GM21723 (cell line): ENCODE data around the gene USP17L19.
"Not testable (repeated sequence)": the region's sequence is repeated elsewhere in the genome, so short reads cannot be mapped to it uniquely, and the experiment has no call there.

Experiments used
- ATAC-seq: cut with Tn5 transposase; IDR thresholded peaks from one replicate; pipeline ENCODE4 v1.9.1; 2021; ENCODE audit warnings: mild to moderate bottlenecking, moderate library complexity; ENCODE audit not compliant: unreplicated experiment

USP17L19 gene, protein sequence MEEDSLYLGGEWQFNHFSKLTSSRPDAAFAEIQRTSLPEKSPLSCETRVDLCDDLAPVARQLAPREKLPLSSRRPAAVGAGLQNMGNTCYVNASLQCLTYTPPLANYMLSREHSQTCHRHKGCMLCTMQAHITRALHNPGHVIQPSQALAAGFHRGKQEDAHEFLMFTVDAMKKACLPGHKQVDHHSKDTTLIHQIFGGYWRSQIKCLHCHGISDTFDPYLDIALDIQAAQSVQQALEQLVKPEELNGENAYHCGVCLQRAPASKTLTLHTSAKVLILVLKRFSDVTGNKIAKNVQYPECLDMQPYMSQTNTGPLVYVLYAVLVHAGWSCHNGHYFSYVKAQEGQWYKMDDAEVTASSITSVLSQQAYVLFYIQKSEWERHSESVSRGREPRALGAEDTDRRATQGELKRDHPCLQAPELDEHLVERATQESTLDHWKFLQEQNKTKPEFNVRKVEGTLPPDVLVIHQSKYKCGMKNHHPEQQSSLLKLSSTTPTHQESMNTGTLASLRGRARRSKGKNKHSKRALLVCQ

GRCh38 chr4:9253078-9253477, at the start of gene USP17L19:
Gene USP17L19, plus strand, starts transcription at chr4:9253378. Its CDS starts 0 bp downstream, at chr4:9253378.
- not testable (repeated sequence) for ATAC-seq

GRCh38 chr4:9210357-9210756, 42.8 kb upstream of the USP17L19 start, which contains the start of gene USP17L10:
Gene USP17L10, plus strand, starts transcription at chr4:9210657. Its CDS starts 0 bp downstream, at chr4:9210657.
- ATAC-seq = not testable (repeated sequence)

GRCh38 chr4:9214701-9215100, 38.5 kb upstream of the USP17L19 start:
- not testable (repeated sequence) for ATAC-seq

GRCh38 chr4:9215105-9215504, 38.1 kb upstream of the USP17L19 start, which contains the start of gene USP17L11:
Gene USP17L11, plus strand, starts transcription at chr4:9215405. Its CDS starts 0 bp downstream, at chr4:9215405.
- not testable (repeated sequence) for ATAC-seq

- not testable (repeated sequence) for ATAC-seq
Observed at GRCh38 chr4:9219852-9220251, 33.3 kb upstream of the USP17L19 start, which contains the start of gene USP17L12. Gene USP17L12, plus strand, starts transcription at chr4:9220152. Its CDS starts 0 bp downstream, at chr4:9220152.

DNA sequence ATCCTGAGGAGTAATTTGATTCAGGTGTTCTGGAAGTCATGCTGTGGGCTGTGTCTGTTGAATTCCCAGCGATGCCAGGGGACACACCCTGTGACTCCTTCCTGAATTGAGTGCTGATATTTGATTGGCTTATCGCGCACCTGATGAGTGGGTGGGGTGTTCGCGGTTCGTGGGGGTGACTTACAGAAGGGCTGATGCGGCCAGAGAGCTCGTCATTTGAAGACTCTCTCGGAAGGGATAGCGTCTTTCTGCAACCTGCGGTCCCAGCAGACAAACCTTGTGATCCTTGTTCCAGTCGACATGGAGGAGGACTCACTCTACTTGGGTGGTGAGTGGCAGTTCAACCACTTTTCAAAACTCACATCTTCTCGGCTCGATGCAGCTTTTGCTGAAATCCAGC, 28.6 kb upstream of the USP17L19 start, which contains the start of gene USP17L13:
Gene USP17L13, plus strand, starts transcription at position 301 of the 400 bp plus-strand sequence. Its CDS starts 0 bp downstream, at position 301.
- not testable (repeated sequence) for ATAC-seq

DNA sequence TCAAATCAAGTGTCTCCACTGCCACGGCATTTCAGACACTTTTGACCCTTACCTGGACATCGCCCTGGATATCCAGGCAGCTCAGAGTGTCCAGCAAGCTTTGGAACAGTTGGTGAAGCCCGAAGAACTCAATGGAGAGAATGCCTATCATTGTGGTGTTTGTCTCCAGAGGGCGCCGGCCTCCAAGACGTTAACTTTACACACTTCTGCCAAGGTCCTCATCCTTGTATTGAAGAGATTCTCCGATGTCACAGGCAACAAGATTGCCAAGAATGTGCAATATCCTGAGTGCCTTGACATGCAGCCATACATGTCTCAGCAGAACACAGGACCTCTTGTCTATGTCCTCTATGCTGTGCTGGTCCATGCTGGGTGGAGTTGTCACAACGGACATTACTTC, 22.9 kb upstream of the USP17L19 start:
- ATAC-seq = not testable (repeated sequence)

- ATAC-seq = not testable (repeated sequence)
Observed at GRCh38 chr4:9234085-9234484, 19.1 kb upstream of the USP17L19 start, which contains the start of gene USP17L15. Gene USP17L15, plus strand, starts transcription at chr4:9234385. Its CDS starts 0 bp downstream, at chr4:9234385.

GRCh38 chr4:9238461-9238860, 14.7 kb upstream of the USP17L19 start:
- not testable (repeated sequence) for ATAC-seq

DNA sequence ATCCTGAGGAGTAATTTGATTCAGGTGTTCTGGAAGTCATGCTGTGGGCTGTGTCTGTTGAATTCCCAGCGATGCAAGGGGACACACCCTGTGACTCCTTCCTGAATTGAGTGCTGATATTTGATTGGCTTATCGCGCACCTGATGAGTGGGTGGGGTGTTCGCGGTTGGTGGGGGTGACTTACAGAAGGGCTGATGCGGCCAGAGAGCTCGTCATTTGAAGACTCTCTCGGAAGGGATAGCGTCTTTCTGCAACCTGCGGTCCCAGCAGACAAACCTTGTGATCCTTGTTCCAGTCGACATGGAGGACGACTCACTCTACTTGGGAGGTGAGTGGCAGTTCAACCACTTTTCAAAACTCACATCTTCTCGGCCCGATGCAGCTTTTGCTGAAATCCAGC, 9.6 kb upstream of the USP17L19 start, which contains the start of gene USP17L17:
Gene USP17L17, plus strand, starts transcription at position 301 of the 400 bp plus-strand sequence. Its CDS starts 0 bp downstream, at position 301.
- not testable (repeated sequence) for ATAC-seq

- ATAC-seq = not testable (repeated sequence)
Observed at GRCh38 chr4:9247953-9248680, 5.1 kb upstream of the USP17L19 start, which contains the start of gene USP17L18. Gene USP17L18, plus strand, starts transcription at chr4:9248630. Its CDS starts 0 bp downstream, at chr4:9248630.

GRCh38 chr4:9257824-9258223, 4.6 kb downstream of the USP17L19 start, which contains the start of gene USP17L20:
Gene USP17L20, plus strand, starts transcription at chr4:9258124. Its CDS starts 0 bp downstream, at chr4:9258124.
- ATAC-seq = not testable (repeated sequence)

DNA sequence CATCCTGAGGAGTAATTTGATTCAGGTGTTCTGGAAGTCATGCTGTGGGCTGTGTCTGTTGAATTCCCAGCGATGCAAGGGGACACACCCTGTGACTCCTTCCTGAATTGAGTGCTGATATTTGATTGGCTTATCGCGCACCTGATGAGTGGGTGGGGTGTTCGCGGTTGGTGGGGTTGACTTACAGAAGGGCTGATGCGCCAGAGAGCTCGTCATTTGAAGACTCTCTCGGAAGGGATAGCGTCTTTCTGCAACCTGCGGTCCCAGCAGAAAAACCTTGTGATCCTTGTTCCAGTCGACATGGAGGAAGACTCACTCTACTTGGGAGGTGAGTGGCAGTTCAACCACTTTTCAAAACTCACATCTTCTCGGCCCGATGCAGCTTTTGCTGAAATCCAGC, 9.4 kb downstream of the USP17L19 start, which contains the start of gene USP17L21:
Gene USP17L21, plus strand, starts transcription at position 301 of the 400 bp plus-strand sequence. Its CDS starts 0 bp downstream, at position 301.
- not testable (repeated sequence) for ATAC-seq

DNA sequence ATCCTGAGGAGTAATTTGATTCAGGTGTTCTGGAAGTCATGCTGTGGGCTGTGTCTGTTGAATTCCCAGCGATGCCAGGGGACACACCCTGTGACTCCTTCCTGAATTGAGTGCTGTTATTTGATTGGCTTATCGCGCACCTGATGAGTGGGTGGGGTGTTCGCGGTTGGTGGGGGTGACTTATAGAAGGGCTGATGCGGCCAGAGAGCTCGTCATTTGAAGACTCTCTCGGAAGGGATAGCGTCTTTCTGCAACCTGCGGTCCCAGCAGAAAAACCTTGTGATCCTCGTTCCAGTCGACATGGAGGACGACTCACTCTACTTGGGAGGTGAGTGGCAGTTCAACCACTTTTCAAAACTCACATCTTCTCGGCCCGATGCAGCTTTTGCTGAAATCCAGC, 14.1 kb downstream of the USP17L19 start, which contains the start of gene USP17L22:
Gene USP17L22, plus strand, starts transcription at position 301 of the 400 bp plus-strand sequence. Its CDS starts 0 bp downstream, at position 301.
- not testable (repeated sequence) for ATAC-seq

DNA sequence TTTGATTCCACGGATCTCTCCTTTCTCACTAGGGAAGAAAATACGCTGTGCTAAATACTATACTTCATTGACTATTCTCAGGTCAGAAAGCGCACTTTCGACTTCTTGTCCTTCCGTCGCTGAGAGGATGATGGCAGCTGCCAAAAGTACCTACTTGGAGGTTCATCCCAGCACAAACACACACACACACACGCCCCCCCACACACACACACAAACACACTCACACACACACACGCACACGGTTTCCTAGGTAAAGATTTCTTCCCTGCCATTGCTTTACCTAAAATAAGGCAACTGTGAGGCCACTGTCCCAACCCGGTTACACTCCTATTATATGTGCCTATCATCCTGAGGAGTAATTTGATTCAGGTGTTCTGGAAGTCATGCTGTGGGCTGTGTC, 18.5 kb downstream of the USP17L19 start:
- not testable (repeated sequence) for ATAC-seq
